T-helper 1 cell (primary cell): Measurements from ENCODE around the gene MOB1A.
"Not testable (repeated sequence)": the region's sequence is repeated elsewhere in the genome, so short reads cannot be mapped to it uniquely, and the experiment has no call there.

Experiments used
- DNase-seq, 5 donors: peaks; one replicate each; pipeline ENCODE4 v3.0.0-alpha.2; 2012 to 2020
- total RNA-seq, 4 donors: gene quantifications; one replicate each; lab custom pipeline; 2026; lab: John Stamatoyannopoulos, UW

MOB1A gene
- total RNA-seq: 194 to 385 (median 248) reads per million in 4 donors

GRCh38 chr2:74178211-74179062, at the start of gene MOB1A:
TSS of gene MOB1A (minus strand) at chr2:74178879. CDS start at chr2:74178674, 205 bp downstream.
- DNase-seq: peak; percentile 94 to 98 (median 96)

- no peak for DNase-seq
Observed at GRCh38 chr2:74227646-74228045, 49.0 kb upstream of the MOB1A start.

- DNase-seq: no peak
Observed at GRCh38 chr2:74226648-74227213, 48.1 kb upstream of the MOB1A start.

GRCh38 chr2:74225698-74226459, 47.2 kb upstream of the MOB1A start:
- no peak for DNase-seq

- DNase-seq: no peak
Observed at GRCh38 chr2:74223941-74224770, 45.5 kb upstream of the MOB1A start.

GRCh38 chr2:74222300-74222650, 43.6 kb upstream of the MOB1A start:
- DNase-seq: no peak

- no peak for DNase-seq
Observed at GRCh38 chr2:74221604-74222299, 43.1 kb upstream of the MOB1A start.

GRCh38 chr2:74221091-74221490, 42.4 kb upstream of the MOB1A start:
- DNase-seq: no peak

- DNase-seq: no peak
Observed at GRCh38 chr2:74219846-74220486, 41.3 kb upstream of the MOB1A start.

- no peak for DNase-seq
Observed at GRCh38 chr2:74216642-74217041, 38.0 kb upstream of the MOB1A start.

GRCh38 chr2:74215771-74216170, 37.1 kb upstream of the MOB1A start:
- not testable (repeated sequence) for DNase-seq

GRCh38 chr2:74212702-74213410, 34.2 kb upstream of the MOB1A start:
- DNase-seq: no peak

- peak in 1 of 5 donors; percentile 90 for DNase-seq
Observed at GRCh38 chr2:74206180-74206688, 27.6 kb upstream of the MOB1A start.

GRCh38 chr2:74205596-74205995, 26.9 kb upstream of the MOB1A start:
- peak in 1 of 5 donors; percentile 59 for DNase-seq

GRCh38 chr2:74205113-74205512, 26.4 kb upstream of the MOB1A start:
- no peak for DNase-seq

GRCh38 chr2:74204436-74204835, 25.8 kb upstream of the MOB1A start:
- no peak for DNase-seq

- DNase-seq: no peak
Observed at GRCh38 chr2:74201596-74201995, 22.9 kb upstream of the MOB1A start.

- DNase-seq: no peak
Observed at GRCh38 chr2:74201196-74201595, 22.5 kb upstream of the MOB1A start.

- peak in 1 of 5 donors; percentile 33 for DNase-seq
Observed at GRCh38 chr2:74199871-74200305, 21.2 kb upstream of the MOB1A start.

GRCh38 chr2:74199275-74199701, 20.6 kb upstream of the MOB1A start:
- no peak for DNase-seq
